ENCODE measurements around the gene SYT17. TPM values are rescaled to one million over a fixed set of nuclear protein-coding genes. Genes with fewer than 3 reads are reported as not detected.

Gene SYT17
- total RNA-seq, 1 experiment from 2014 or later: 36.6 TPM

- ChIA-PET CTCF (no interaction called here), POLR2A (ENCODE audit: unreplicated experiment) (interaction anchor here (0.7 kb wide), 1 partner anchor 229 kb away, joined by 3 read pairs; no protein-coding TSS in a partner anchor)
- Histone ChIP-seq H3K79me2 (ENCODE audit: low read depth) (no peaks in the 10 kb centered on the region), H3K9me3 (ENCODE audit: insufficient read depth, low read depth) (no peaks in the 10 kb centered on the region), H3K4me2 (no peak within 1 kb of the TSS), H2AFZ (no peak within 1 kb of the TSS), H3F3A (ENCODE audit: insufficient read depth, low read depth) (peaks cover 28% of the 10 kb centered on the region; the same call in 1 of the 2 replicates), H3K9me2 (ENCODE audit: insufficient read depth) (no peaks in the 10 kb centered on the region), H3K27ac (peak within 1 kb of the TSS; percentile 76; the same call in 1 of the 2 replicates), H3K27me3 (ENCODE audit: insufficient read depth, low read depth) (no peaks in the 10 kb centered on the region), H3K36me3 (ENCODE audit: low read depth) (no peaks in the 10 kb centered on the region), H3K4me1 (replicated peaks; ENCODE audit: insufficient read depth) (peaks cover 23% of the 10 kb centered on the region), H3K4me3 (no peak within 1 kb of the TSS), H4K20me1 (ENCODE audit: insufficient read depth) (no peaks in the 10 kb centered on the region)
- TF ChIP-seq EZH2 (IDR thresholded peaks at IDR 0.05; ENCODE audit: low read depth): no peak
- no peak for TF ChIP-seq CTCF (conservative IDR thresholded peaks at IDR 0.05)
- no TSS peak for BruUV-seq (replicated peaks)
- intact Hi-C loops (cut with micrococcal nuclease; ENCODE audit: unreplicated experiment): loop anchor here (10.0 kb wide), 1 partner anchor 89 kb away; no protein-coding TSS in a partner anchor
- DNase-seq: no peak
These were observed 117.4 kb downstream of the SYT17 start, which contains the start of gene CLEC19A for GRCh38 chr16:19285431-19285830. TSS of gene CLEC19A (plus strand) at chr16:19285731. CDS start at chr16:19285852, 121 bp downstream.

- no peak overlapping the region for H3K27ac ChIP-seq
- no peak overlapping the region for H3K4me3 ChIP-seq
- H3K9me2 ChIP-seq (ENCODE audit: insufficient read depth): no peaks in the 10 kb centered on the region
- intact Hi-C loops (cut with micrococcal nuclease; ENCODE audit: unreplicated experiment): loop anchor here (10.0 kb wide), 1 partner anchor 88 kb away; no protein-coding TSS in a partner anchor
- CTCF ChIA-PET: no interaction called here
- no peaks in the 10 kb centered on the region for H3K9me3 ChIP-seq (ENCODE audit: insufficient read depth, low read depth)
- H3K27me3 ChIP-seq (ENCODE audit: insufficient read depth, low read depth): no peaks in the 10 kb centered on the region
- H3K4me1 ChIP-seq (replicated peaks; ENCODE audit: insufficient read depth): peaks cover 30% of the 10 kb centered on the region
- no peaks in the 10 kb centered on the region for H3K79me2 ChIP-seq (ENCODE audit: low read depth)
- no peaks in the 10 kb centered on the region for H4K20me1 ChIP-seq (ENCODE audit: insufficient read depth)
- H2AFZ ChIP-seq: no peak overlapping the region
- no peaks in the 10 kb centered on the region for H3K36me3 ChIP-seq (ENCODE audit: low read depth)
- no TSS peak for BruUV-seq (replicated peaks)
- no peak for TF ChIP-seq EZH2 (IDR thresholded peaks at IDR 0.05; ENCODE audit: low read depth)
- no peak for TF ChIP-seq CTCF (conservative IDR thresholded peaks at IDR 0.05)
- no peak overlapping the region for H3K4me2 ChIP-seq
- POLR2A ChIA-PET (ENCODE audit: unreplicated experiment): no interaction called here
- no peak for DNase-seq
- peaks cover 28% of the 10 kb centered on the region; the same call in 1 of the 2 replicates for H3F3A ChIP-seq (ENCODE audit: insufficient read depth, low read depth)
These were observed 118.8 kb downstream of the SYT17 start for GRCh38 chr16:19286827-19287226.

GRCh38 chr16:19287241-19287640 is 119.2 kb downstream of the SYT17 start:
- no peaks in the 10 kb centered on the region for H3K36me3 ChIP-seq (ENCODE audit: low read depth)
- TF ChIP-seq EZH2 (IDR thresholded peaks at IDR 0.05; ENCODE audit: low read depth) (no peak), CTCF (conservative IDR thresholded peaks at IDR 0.05) (no peak)
- intact Hi-C loops (cut with micrococcal nuclease; ENCODE audit: unreplicated experiment): loop anchor here (10.0 kb wide), 1 partner anchor 88 kb away; no protein-coding TSS in a partner anchor
- H3K4me1 ChIP-seq (replicated peaks; ENCODE audit: insufficient read depth): peaks cover 32% of the 10 kb centered on the region
- ChIA-PET CTCF (no interaction called here), POLR2A (ENCODE audit: unreplicated experiment) (no interaction called here)
- H3K27me3 ChIP-seq (ENCODE audit: insufficient read depth, low read depth): no peaks in the 10 kb centered on the region
- no peak overlapping the region for H2AFZ ChIP-seq
- no peaks in the 10 kb centered on the region for H3K9me3 ChIP-seq (ENCODE audit: insufficient read depth, low read depth)
- no peaks in the 10 kb centered on the region for H4K20me1 ChIP-seq (ENCODE audit: insufficient read depth)
- H3K79me2 ChIP-seq (ENCODE audit: low read depth): no peaks in the 10 kb centered on the region
- no peak for DNase-seq
- BruUV-seq (replicated peaks): no TSS peak
- H3K9me2 ChIP-seq (ENCODE audit: insufficient read depth): no peaks in the 10 kb centered on the region
- no peak overlapping the region for H3K4me3 ChIP-seq
- H3F3A ChIP-seq (ENCODE audit: insufficient read depth, low read depth): peaks cover 25% of the 10 kb centered on the region; the same call in 1 of the 2 replicates
- H3K27ac ChIP-seq: no peak overlapping the region
- H3K4me2 ChIP-seq: no peak overlapping the region

Data from PC-9 (cell line).